Skeletal muscle satellite cell (primary cell): ENCODE data around the gene TBC1D9.

ENCODE experiments used
- H3K27me3 ChIP-seq: 2 replicates; pipeline ENCODE4 v1.7.0; 2013; ENCODE audit warnings: low read length; ENCODE audit not compliant: control insufficient read depth, insufficient read depth
- H3K36me3 ChIP-seq: 2 replicates; pipeline ENCODE4 v1.7.0; 2013; ENCODE audit warnings: mild to moderate bottlenecking, control low read depth, low read length; ENCODE audit not compliant: insufficient read depth
- H3K4me1 ChIP-seq: 2 replicates; pipeline ENCODE4 v1.7.0; 2013; ENCODE audit warnings: low read length; ENCODE audit not compliant: control insufficient read depth, insufficient read depth
- H3K4me2 ChIP-seq: 2 replicates; pipeline ENCODE4 v1.7.0; 2013; ENCODE audit warnings: mild to moderate bottlenecking, low read length
- H3K4me3 ChIP-seq: 2 replicates; pipeline ENCODE4 v1.7.0; 2013; ENCODE audit warnings: low read length
- H3K9ac ChIP-seq: 2 replicates; pipeline ENCODE4 v1.7.0; 2013; ENCODE audit warnings: mild to moderate bottlenecking, low read depth, low read length, moderate library complexity
- H3K9me3 ChIP-seq: replicated peaks from 2 replicates; pipeline ENCODE4 v1.7.0; 2013; ENCODE audit warnings: mild to moderate bottlenecking, control low read depth, low read length

TBC1D9 gene

GRCh38 chr4:140626661-140627376 is 129.4 kb downstream of the TBC1D9 start:
- Histone ChIP-seq H3K4me2 (no peak overlapping the region), H3K9ac (no peak overlapping the region), H3K27me3 (no peaks in the 10 kb centered on the region), H3K4me1 (no peaks in the 10 kb centered on the region), H3K4me3 (no peak overlapping the region), H3K9me3 (no peaks in the 10 kb centered on the region), H3K36me3 (no peaks in the 10 kb centered on the region)

DNA sequence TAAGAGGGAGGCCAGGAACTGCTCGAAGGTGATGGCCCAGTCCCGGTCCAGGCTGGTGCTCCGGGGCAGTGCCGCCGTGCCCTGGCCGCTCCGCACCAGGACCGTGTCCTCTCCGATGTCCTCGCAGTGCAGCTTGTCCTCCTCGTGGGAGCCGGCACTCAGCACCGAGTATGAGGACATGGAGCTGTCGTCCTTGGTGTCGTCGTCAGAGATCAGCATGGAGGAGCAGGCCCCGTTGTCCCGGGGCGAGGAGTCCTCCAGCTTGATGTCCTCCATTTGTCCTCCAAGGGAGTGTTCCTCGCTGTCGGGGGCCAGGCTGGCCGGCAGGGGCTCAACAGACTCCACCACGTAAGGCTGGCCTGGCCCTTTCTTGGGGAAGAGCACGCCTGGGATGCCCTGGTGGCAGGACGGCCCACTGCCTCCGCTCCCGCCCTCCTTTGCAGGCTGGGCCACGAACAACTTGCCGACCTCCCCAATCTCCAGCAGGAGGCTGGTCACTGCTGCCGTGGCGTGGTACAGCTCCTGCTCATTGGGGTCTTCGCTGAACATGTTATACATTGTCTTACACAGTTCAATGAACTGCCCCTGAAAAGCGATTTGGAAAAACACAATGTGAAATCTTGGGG is 133.7 kb downstream of the TBC1D9 start:
- no peaks in the 10 kb centered on the region for H3K36me3 ChIP-seq
- H3K4me2 ChIP-seq: no peak overlapping the region
- H3K27me3 ChIP-seq: no peaks in the 10 kb centered on the region
- H3K4me1 ChIP-seq: no peaks in the 10 kb centered on the region
- no peak overlapping the region for H3K9ac ChIP-seq
- H3K4me3 ChIP-seq: no peak overlapping the region
- H3K9me3 ChIP-seq: no peaks in the 10 kb centered on the region

GRCh38 chr4:140621161-140621560 is 135.0 kb downstream of the TBC1D9 start:
- H3K9ac ChIP-seq: no peak overlapping the region
- H3K9me3 ChIP-seq: no peaks in the 10 kb centered on the region
- H3K36me3 ChIP-seq: no peaks in the 10 kb centered on the region
- no peak overlapping the region for H3K4me3 ChIP-seq
- H3K27me3 ChIP-seq: no peaks in the 10 kb centered on the region
- H3K4me2 ChIP-seq: no peak overlapping the region
- no peaks in the 10 kb centered on the region for H3K4me1 ChIP-seq

- H3K9me3 ChIP-seq: no peaks in the 10 kb centered on the region
- H3K4me3 ChIP-seq: no peak overlapping the region
- H3K9ac ChIP-seq: no peak overlapping the region
- no peak overlapping the region for H3K4me2 ChIP-seq
- H3K4me1 ChIP-seq: no peaks in the 10 kb centered on the region
- no peaks in the 10 kb centered on the region for H3K36me3 ChIP-seq
- H3K27me3 ChIP-seq: no peaks in the 10 kb centered on the region
Measured at GRCh38 chr4:140617499-140618248, 138.5 kb downstream of the TBC1D9 start.

DNA sequence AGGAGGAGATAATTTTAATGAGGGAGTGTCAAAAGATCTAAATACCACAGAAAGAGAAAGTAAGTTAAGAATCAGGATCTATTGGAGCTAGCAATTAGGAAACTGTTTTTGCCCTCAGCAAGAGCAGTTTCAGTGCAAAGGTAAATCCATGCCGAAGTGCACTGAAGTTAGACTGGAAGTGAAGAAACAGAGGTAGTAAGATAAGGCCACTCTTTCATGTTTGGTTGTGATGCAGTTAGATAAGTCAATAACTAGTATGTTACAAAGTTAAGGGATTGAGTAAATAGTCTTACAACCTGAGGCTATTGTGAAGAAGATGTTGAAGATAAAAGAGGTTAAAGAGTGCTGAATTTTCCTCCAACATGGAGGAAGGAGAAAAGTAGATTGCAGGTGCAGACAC is 140.7 kb downstream of the TBC1D9 start:
- H3K4me2 ChIP-seq: no peak overlapping the region
- H3K9me3 ChIP-seq: no peaks in the 10 kb centered on the region
- H3K27me3 ChIP-seq: no peaks in the 10 kb centered on the region
- H3K9ac ChIP-seq: no peak overlapping the region
- H3K36me3 ChIP-seq: no peaks in the 10 kb centered on the region
- H3K4me3 ChIP-seq: no peak overlapping the region
- H3K4me1 ChIP-seq: no peaks in the 10 kb centered on the region

- Histone ChIP-seq H3K36me3 (no peaks in the 10 kb centered on the region), H3K27me3 (no peaks in the 10 kb centered on the region), H3K4me3 (no peak overlapping the region), H3K9ac (no peak overlapping the region), H3K4me2 (no peak overlapping the region), H3K9me3 (no peaks in the 10 kb centered on the region), H3K4me1 (no peaks in the 10 kb centered on the region)
Measured at GRCh38 chr4:140612357-140612756, 143.8 kb downstream of the TBC1D9 start.

DNA sequence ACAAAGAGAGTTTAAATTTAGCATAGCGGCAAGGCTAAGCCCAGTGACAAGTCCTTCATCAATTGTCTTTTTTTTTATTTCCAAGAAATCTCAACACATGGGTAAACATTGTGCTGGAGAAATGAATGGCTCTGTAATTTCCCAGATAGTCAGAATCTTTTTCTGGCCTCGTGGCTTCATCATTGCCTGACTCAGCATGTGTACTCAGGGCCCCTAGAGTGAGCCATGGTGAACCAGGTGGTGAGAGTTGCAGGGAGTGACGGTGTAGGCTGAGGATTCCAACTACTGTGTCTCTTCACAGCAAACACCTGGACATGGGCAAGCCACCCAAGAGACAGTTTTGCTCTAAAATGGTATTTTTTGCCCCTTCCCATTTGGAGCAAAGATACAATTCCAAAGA is 144.3 kb downstream of the TBC1D9 start:
- Histone ChIP-seq H3K9me3 (no peaks in the 10 kb centered on the region), H3K9ac (no peak overlapping the region), H3K4me1 (no peaks in the 10 kb centered on the region)

DNA sequence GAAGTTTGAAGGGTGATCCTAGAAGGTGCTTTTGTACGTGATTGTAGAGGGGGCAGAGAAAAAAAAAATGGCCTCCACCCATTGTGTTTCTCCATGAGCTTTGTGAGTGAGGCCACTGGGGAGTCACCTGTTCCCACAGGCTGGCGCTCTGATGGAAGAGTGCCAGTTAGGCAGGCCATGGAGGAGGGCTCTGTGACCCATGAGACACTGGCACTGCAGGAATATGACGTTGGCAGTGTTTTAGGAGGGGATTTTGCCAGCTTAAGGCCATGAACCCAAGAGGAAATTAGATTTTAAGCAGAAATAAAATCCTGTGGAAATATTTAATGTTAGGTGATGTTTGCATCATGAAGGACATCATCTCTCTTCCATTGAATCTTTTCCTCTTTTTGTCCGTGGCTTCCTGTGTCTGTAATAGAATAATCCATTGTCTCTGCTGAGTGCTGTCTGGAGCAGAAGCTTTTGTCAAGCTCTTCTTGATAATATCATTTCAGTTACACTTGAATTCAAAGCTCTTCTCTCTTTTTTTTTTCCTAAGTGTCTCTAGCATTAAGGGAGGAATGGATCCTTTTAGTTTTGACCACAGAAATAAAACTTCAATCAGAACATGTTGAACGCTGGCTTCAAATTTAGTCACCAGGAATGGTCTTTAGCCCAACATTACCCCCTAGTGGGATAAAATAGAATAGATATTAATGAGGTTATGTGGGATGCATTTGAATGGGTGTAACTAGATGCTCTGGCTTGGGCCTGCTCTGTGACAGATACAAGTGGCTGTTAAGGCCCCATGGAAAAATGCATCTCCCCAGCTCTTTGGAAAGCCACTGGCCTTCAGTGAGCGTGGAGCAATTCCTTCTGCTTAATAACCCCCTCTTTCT is 146.4 kb downstream of the TBC1D9 start:
- Histone ChIP-seq H3K27me3 (peaks cover 7% of the 10 kb centered on the region), H3K9me3 (no peaks in the 10 kb centered on the region), H3K4me2 (peak overlapping the region; percentile 16), H3K4me3 (no peak overlapping the region), H3K9ac (no peak overlapping the region), H3K36me3 (no peaks in the 10 kb centered on the region), H3K4me1 (no peaks in the 10 kb centered on the region)

More for the DNA sequence above, 144.3 kb downstream of the TBC1D9 start:
- Histone ChIP-seq H3K4me3 (no peak overlapping the region), H3K4me2 (no peak overlapping the region), H3K27me3 (no peaks in the 10 kb centered on the region), H3K36me3 (no peaks in the 10 kb centered on the region)

GRCh38 chr4:140607852-140608251 is 148.3 kb downstream of the TBC1D9 start:
- no peak overlapping the region for H3K4me2 ChIP-seq
- H3K9me3 ChIP-seq: no peaks in the 10 kb centered on the region
- H3K36me3 ChIP-seq: no peaks in the 10 kb centered on the region
- no peaks in the 10 kb centered on the region for H3K4me1 ChIP-seq
- no peak overlapping the region for H3K4me3 ChIP-seq
- no peak overlapping the region for H3K9ac ChIP-seq
- peaks cover 20% of the 10 kb centered on the region for H3K27me3 ChIP-seq

DNA sequence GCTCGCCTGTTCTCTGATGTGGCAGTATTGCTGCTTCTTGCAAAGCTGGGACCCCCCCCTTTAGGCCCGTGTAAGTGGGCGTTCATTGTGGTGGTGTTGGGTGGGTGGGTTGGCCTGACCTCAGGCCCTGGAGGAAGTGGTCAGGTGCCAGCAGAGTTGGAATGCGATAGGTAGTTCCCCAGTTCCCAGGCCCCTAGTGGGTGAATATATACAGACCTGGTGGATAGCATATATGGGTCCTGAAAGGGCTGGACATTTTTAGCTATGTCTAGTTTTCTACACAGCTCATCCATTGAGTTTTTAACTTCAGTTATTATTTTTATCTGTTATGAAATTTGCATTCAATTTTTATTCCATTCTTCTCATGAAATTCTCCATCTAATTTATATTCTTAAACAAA is 151.6 kb downstream of the TBC1D9 start:
- Histone ChIP-seq H3K36me3 (no peaks in the 10 kb centered on the region), H3K4me1 (no peaks in the 10 kb centered on the region), H3K9me3 (no peaks in the 10 kb centered on the region), H3K27me3 (peaks cover 52% of the 10 kb centered on the region), H3K4me3 (no peak overlapping the region), H3K4me2 (no peak overlapping the region), H3K9ac (no peak overlapping the region)

DNA sequence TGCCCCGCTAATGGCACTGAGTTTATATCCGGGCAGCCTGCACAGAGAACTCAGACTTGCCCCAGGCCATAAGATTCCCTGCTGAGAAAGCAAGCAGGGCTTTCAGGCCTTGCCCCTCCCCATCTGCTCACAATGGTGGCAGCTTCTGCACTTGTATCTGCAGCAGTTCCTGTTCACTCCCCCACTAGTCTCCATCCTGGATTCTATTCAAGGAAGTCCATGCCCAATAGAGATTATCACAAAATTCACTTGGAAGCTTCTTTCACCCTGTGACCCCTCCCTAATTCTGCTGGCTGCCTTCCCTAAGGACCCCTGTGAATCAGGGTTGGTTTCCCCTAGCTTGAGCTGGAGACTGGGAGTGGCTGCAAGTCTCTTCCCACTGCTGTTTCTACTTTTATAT is 152.9 kb downstream of the TBC1D9 start:
- Histone ChIP-seq H3K9me3 (no peaks in the 10 kb centered on the region), H3K4me1 (no peaks in the 10 kb centered on the region), H3K27me3 (peaks cover 56% of the 10 kb centered on the region), H3K4me3 (no peak overlapping the region), H3K36me3 (no peaks in the 10 kb centered on the region), H3K9ac (no peak overlapping the region), H3K4me2 (no peak overlapping the region)
